HepG2 (cell line): ENCODE measurements around the gene EPS8.

Experiments
- ARNT2 ChIP-seq: sonication (generic); formaldehyde crosslinking; IDR thresholded peaks from 2 replicates; pipeline ENCODE4 v1.8.0; 2022; ENCODE audit warnings: mild to moderate bottlenecking, low read depth, missing genetic modification reagents, moderate library complexity
- E2F2 ChIP-seq: sonication (generic); formaldehyde crosslinking; IDR thresholded peaks from 2 replicates; pipeline ENCODE4 v1.4.0; 2020; ENCODE audit warnings: missing genetic modification reagents, borderline replicate concordance
- E2F5 ChIP-seq: sonication (generic); formaldehyde crosslinking; conservative IDR thresholded peaks from 2 replicates; pipeline ENCODE4 v1.4.0; 2020; ENCODE audit warnings: missing genetic modification reagents
- ESRRA ChIP-seq: sonication (generic); formaldehyde crosslinking; IDR thresholded peaks from 2 replicates; pipeline ENCODE4 v1.5.1; 2020; ENCODE audit warnings: mild to moderate bottlenecking, low read depth, missing genetic modification reagents
- ETV6 ChIP-seq: sonication (generic); formaldehyde crosslinking; conservative IDR thresholded peaks from 2 replicates; pipeline ENCODE4 v1.4.0; 2020; ENCODE audit warnings: missing genetic modification reagents
- MLLT10 ChIP-seq: sonication (generic); formaldehyde crosslinking; IDR thresholded peaks from 2 replicates; pipeline ENCODE4 v1.4.0; 2020; ENCODE audit warnings: missing genetic modification reagents
- NR1H2 ChIP-seq: sonication (generic); formaldehyde crosslinking; IDR thresholded peaks from 2 replicates; pipeline ENCODE4 v1.8.1; 2022; ENCODE audit warnings: low read depth, missing genetic modification reagents, borderline replicate concordance
- PHB2 ChIP-seq: fragments of 450-650 bp; IDR thresholded peaks from 2 replicates; pipeline ENCODE4 v1.6.1; 2018; ENCODE audit not compliant: partially characterized antibody
- POLR2A ChIP-seq, 2 experiments: IDR thresholded peaks; 2 replicates each; pipeline ENCODE4 v1.6.1; 2011; ENCODE audit warnings: low read depth in 2 of 2, low read length in 2 of 2, mild to moderate bottlenecking in 1 of 2, moderate library complexity in 1 of 2; ENCODE audit not compliant: insufficient read depth in 1 of 2
- RFXAP ChIP-seq: sonication (generic); formaldehyde crosslinking; IDR thresholded peaks from 2 replicates; pipeline ENCODE4 v1.4.0; 2020; ENCODE audit warnings: missing genetic modification reagents, borderline replicate concordance
- ZBTB7A ChIP-seq: sonication (generic); formaldehyde crosslinking; IDR thresholded peaks from 2 replicates; pipeline ENCODE4 v1.8.0; 2022; ENCODE audit warnings: mild to moderate bottlenecking, missing genetic modification reagents
- ZNF274 ChIP-seq: sonication (generic); formaldehyde crosslinking; IDR thresholded peaks from 2 replicates; pipeline ENCODE4 v1.5.1; 2020; ENCODE audit warnings: mild to moderate bottlenecking, missing genetic modification reagents
- ZSCAN30 ChIP-seq: sonication (generic); formaldehyde crosslinking; IDR thresholded peaks from 2 replicates; pipeline ENCODE4 v1.5.0; 2020; ENCODE audit warnings: mild to moderate bottlenecking, missing genetic modification reagents
- TF ChIP-seq, protein P1 (sequence below): sonication (generic); formaldehyde crosslinking; IDR thresholded peaks from 2 replicates; pipeline ENCODE4 v1.5.0; 2020; ENCODE audit warnings: missing genetic modification reagents, mild to moderate bottlenecking, borderline replicate concordance

DNA sequence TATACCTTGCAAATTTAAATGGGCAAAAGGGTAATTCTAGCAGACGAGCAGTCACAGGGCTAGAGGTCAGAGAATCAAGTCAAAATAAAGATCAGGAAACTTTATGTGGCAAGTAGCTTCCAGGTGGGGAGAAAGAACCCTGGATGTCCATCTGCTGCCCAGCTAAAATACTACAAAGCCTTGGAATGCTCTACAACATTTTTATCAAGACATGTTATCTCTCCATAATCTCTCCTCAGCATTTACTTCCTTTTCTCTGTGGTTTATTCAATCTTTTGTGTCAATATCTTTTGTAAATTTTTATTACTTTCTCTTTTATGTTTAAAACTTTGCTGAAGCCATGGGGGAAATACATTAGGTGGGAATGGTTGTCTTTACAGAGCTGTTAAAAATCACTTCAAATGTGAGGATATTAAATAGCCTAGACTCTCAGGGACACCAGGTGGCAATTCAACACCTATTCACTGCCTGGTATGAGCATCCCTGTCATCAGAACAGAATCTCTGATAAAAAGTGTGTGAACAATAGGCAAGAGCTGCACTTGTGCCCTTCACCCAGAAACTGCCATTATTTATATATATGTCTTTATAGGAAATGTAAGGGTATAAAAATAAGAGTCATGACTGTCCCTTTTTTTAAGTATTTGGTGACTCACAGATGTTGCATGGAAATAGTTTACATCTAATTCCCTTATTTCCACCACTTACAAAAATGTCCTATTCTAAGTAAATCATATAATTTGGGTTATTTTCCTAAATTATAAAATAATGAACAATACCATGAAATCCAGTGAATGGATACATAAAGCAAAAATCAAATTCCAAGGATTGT, 152.9 kb downstream of the EPS8 start:
- TF ChIP-seq ETV6 (no peak), ZBTB7A (no peak), MLLT10 (CRISPR knock-in tag) (no peak), RFXAP (CRISPR knock-in tag) (no peak), ZSCAN30 (CRISPR knock-in tag) (no peak), POLR2A (IDR thresholded peaks at IDR 0.05; ENCODE audit: insufficient read depth in 1 of 2, low read depth in 2 of 2, low read length in 2 of 2) (no peak), ZNF274 (CRISPR knock-in tag) (no peak), E2F2 (CRISPR knock-in tag) (no peak), ARNT2 (CRISPR knock-in tag) (no peak), PHB2 (no peak), NR1H2 (CRISPR knock-in tag) (no peak), E2F5 (CRISPR knock-in tag) (no peak), ESRRA (CRISPR knock-in tag) (no peak)
- TF ChIP-seq, protein P1, sequence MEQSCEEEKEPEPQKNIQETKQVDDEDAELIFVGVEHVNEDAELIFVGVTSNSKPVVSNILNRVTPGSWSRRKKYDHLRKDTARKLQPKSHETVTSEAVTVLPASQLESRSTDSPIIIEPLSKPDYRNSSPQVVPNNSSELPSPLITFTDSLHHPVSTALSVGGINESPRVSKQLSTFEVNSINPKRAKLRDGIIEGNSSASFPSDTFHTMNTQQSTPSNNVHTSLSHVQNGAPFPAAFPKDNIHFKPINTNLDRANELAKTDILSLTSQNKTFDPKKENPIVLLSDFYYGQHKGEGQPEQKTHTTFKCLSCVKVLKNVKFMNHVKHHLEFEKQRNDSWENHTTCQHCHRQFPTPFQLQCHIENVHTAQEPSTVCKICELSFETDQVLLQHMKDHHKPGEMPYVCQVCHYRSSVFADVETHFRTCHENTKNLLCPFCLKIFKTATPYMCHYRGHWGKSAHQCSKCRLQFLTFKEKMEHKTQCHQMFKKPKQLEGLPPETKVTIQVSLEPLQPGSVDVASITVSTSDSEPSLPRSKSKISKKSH (CRISPR knock-in tag): no peak
